Stimulated activated CD4-positive, alpha-beta T cell treated with anti-CD3 and anti-CD28 coated beads, Interleukin-1b, Interleukin-23, amount 100 ng/mL, for 24 hours (primary cell): ENCODE results near the gene LYZ.

Source experiments
- DNase-seq, 4 experiments: peaks; one replicate each; pipeline ENCODE4 v3.0.0-alpha.2; 2020; ENCODE audit warnings: low read depth in 4 of 4, low spot score in 1 of 4

The LYZ gene

DNA sequence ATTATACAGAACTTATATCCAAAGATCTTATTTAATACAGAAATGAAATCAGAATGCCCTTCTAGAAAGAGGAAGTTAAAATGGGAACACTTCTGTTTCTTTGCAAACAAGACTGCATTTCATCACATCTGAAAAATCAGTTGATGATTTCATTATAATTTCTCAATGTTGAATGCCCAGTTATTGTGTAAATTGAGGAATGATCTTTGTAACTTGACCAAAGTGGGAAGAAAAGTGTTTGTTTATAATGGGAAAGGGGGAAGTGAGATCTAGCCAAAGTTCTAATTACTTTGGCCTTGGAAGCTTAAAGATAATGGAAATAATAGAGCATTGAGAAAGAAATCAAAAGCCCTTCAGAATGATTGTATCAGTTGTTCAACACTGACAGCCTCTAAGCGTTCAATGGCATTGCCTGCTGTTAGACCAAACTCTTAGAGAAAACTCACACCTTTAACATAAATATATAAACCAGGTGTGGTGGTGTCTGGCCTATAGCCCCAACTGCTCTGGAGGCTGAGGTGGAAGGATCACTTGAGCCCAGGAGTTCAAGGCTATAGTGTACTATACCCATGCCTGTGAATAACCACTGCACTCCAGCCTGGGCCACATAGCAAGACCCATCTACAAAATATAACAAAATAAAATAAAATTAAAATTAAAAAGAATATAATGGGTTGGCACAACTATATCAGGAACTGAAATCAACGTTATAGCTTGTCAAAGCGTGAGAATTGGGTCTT, 9.9 kb upstream of the LYZ start:
- DNase-seq: no peak

DNA sequence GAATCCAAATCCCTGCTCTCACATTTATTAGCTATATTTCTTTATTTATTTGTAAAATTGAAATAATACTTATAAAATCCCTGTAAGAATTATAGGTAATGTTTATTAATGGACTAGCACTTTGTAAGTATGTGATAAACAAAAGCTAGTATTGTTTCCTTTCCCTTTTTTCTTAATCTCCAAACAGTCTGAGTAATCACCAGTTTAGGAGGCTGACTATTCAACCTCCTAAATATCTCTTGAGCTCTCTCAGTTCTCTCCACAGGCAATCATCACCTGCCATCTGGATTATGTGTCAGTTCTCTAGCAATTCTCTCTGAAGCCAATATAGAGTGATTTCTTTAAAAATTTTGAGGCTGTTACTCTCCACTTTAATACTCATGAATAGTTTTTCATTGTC, 9.2 kb upstream of the LYZ start:
- no peak for DNase-seq

- no peak for DNase-seq
These were observed 8.2 kb upstream of the LYZ start for GRCh38 chr12:69339999-69340398.

DNA sequence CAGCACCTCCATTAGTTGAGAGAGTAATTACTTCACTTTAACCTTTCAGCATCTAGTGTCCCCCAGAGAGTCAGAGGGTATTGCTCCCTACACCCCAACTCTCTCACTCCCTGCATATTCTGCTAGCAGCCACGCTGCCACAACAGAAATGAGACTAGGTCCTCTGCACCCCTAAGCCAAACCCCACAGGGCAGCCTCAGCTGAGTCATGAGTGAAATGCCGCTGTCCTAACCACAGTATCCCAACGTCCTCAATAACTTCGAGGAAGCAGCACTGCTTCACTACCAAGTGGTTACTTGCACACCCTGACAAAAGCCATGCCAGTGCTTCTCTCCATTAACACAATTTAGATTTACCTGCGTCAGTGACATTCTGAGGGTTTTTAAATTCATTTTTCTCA, 6.9 kb upstream of the LYZ start:
- no peak for DNase-seq

- DNase-seq: no peak
These were observed 5.8 kb upstream of the LYZ start for GRCh38 chr12:69342421-69342820.

DNA sequence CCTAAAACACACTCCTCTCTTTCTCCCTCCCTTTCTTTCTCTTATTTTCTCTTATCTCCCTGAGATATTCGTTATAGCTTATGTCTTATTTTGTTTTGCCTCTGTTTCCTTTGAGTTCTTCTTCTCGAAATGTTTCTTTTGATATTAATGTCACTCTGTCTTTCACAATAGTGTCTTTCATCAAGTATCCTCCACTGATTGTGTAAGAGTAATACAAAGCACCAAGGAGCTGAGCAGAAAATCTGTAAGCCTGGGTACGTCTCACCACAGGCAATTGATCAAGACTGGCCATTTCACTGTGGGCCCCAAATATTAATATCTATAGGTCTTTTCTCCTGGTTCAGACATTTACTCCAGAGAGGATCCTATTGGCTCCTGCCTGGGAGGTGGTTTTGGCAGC, 4.8 kb upstream of the LYZ start:
- DNase-seq: no peak

DNA sequence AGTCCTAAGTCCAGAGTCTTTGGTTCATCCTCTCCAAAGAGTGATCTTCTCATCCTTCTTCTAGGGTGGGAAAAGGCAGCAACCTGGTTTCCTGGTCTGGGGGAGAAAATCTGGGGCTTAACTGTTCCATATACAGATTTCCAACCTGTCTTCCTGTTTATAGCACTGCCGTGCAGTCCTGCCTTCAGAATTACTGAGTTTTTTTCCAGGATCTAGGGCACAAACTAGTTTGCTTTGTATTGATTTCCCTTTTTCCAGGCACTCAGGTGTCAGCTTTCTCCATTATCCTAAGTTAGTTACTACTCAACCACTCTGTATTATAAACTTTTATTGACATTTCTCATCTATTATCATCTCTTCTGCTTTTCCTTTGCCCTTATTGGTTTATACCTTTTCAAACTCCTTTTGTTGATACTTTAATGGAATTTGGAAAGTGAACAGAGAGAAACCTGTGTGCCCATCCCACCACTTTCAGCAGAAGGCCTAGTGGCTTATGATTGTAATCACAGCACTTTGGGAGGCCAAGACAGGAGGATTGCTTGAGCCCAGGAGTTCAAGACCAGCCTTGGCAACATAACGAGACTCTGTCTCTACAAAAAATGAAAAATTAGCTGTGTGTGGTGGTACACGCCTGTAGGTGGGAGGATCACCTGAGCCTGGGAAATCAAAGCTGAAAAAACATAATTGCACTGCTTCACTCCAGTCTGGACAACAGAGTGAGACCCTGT, 4.1 kb upstream of the LYZ start:
- no peak for DNase-seq

DNA sequence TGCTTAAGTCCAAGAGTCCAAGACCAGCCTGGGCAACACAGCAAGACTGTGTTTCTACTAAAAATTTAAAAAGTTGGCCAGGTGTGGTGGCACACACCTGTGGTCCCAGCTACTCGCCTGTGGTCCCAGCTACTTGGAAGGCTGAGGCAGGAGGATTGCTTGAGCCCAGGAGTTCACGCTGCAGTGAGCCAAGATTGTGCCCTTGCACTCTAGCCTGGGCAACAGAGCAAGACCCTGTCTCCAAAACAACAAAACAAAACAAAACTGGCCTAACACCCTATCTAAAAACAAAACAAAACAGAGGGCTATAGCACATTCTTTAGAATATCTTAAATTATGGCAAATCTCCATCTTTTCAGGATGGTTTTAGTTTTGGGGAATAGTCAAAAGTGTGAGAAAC, 3.1 kb upstream of the LYZ start:
- DNase-seq: no peak

DNA sequence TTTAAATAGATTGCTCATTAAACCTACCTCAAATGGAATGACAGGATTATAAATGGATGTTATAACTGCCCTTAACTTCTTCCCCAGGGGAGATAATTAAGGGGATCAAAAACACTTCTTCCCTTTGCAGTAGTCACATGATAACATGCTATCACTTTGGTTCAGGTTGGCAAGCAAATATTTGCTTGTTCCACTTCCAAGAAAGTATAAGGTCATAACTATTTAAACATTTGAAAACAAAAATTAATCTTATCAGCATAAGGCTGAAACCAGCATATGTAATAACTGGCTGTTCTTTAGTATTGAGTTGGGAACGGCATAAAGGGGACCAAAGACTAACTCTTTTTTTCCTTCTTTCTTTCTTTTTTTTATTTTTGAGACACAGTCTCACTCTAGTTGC, 2.4 kb upstream of the LYZ start:
- DNase-seq: no peak

GRCh38 chr12:69350002-69350626, 1.9 kb downstream of the LYZ start:
- DNase-seq: no peak

GRCh38 chr12:69350777-69351176, 2.6 kb downstream of the LYZ start:
- DNase-seq: no peak

- no peak for DNase-seq
These were observed 3.5 kb downstream of the LYZ start for GRCh38 chr12:69351462-69352236.

GRCh38 chr12:69352904-69353303, 4.7 kb downstream of the LYZ start:
- DNase-seq: no peak

GRCh38 chr12:69354172-69354555, 6.0 kb downstream of the LYZ start:
- no peak for DNase-seq

- DNase-seq: no peak
These were observed 6.5 kb downstream of the LYZ start for GRCh38 chr12:69354556-69355187.

DNA sequence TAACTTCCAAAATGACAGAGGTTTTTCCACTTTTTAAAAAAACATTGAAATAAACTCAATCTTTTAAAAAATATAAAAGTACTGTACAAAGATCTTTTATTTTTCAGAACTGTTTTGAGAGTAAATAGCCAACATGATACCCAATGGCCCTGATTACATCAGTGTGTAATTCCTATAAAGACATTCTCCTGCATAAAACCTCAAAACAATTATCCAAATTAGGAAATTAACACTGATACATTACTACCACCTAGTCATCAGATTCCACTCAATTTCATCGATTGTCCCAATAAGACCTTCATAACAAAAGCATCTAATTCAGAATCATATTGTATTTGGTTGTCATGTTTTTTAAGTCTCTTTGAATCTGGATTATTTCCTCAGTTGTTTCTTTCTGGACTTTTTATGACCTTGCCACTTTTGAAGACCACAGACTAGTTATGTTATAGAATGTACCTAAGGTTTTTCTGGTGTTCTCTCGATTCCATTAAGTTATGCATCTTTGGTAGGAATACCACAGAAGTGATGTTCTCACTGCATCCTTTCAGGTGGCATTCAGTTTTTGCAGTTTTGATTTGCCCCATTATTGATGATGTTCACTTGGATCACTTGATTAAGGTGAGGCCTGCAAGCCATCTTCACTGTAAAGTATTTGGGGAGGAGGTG, 7.3 kb downstream of the LYZ start:
- no peak for DNase-seq

- peak; percentile 58 to 77 (median 72) for DNase-seq
These were observed 11.6 kb downstream of the LYZ start, which contains the start of gene YEATS4 for GRCh38 chr12:69359531-69360347. YEATS4 (plus strand) TSS chr12:69359743; CDS start chr12:69359973, 230 bp downstream.

DNA sequence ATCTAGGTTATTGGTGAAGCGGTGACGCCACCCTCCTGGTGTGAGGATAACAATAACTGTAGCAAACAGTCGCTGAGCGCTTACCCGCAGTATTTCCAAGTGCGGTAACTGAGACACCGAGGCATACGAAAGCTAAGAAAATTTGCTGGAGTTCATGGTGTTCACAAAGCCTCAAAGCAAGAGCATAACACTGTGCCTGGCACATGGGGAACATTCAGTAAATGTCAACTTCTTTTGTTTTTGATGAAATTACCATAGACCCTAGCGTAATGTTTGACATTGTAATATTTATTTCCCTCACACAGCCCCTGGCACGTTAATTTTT, 12.1 kb downstream of the LYZ start:
- no peak for DNase-seq

- DNase-seq: no peak
These were observed 18.6 kb downstream of the LYZ start for GRCh38 chr12:69366796-69367195.

- no peak for DNase-seq
These were observed 20.0 kb downstream of the LYZ start for GRCh38 chr12:69368171-69368570.
